GM23338 (cell line): ENCODE results near the gene CDKN2D. TPM values are rescaled to one million over a fixed set of nuclear protein-coding genes. Genes with fewer than 3 reads are reported as not detected.

ENCODE experiments used
- ATAC-seq: fragments of 200-7000 bp; cut with Tn5 transposase; 3 replicates; pipeline ENCODE4 v1.9.1; 2020
- DNase-seq: peaks from one replicate; pipeline ENCODE4 v3.0.0-alpha.2; 2015; ENCODE audit warnings: low spot score
- H2AFZ ChIP-seq: fragments of 200-600 bp; sonication (generic); 2 replicates; pipeline ENCODE4 v1.8.0; 2016; ENCODE audit warnings: antibody characterized with exemption, mild to moderate bottlenecking, moderate library complexity
- H3F3A ChIP-seq: fragments of 200-600 bp; sonication (generic); replicated peaks from 2 replicates; pipeline ENCODE4 v1.8.0; 2017; ENCODE audit warnings: antibody characterized with exemption, mixed run types, low read depth
- H3K27ac ChIP-seq: fragments of 200-600 bp; sonication (generic); 2 replicates; pipeline ENCODE4 v1.6.1; 2016; ENCODE audit warnings: low read depth
- H3K27me3 ChIP-seq: fragments of 200-600 bp; sonication (generic); 2 replicates; pipeline ENCODE4 v1.8.0; 2016; ENCODE audit warnings: mild to moderate bottlenecking, mixed run types, moderate library complexity; ENCODE audit not compliant: insufficient read depth
- H3K36me3 ChIP-seq: fragments of 200-600 bp; sonication (generic); 2 replicates; pipeline ENCODE4 v1.8.0; 2016; ENCODE audit warnings: mild to moderate bottlenecking; ENCODE audit not compliant: insufficient read depth
- H3K4me1 ChIP-seq: fragments of 200-600 bp; sonication (generic); 2 replicates; pipeline ENCODE4 v1.8.0; 2016; ENCODE audit warnings: mild to moderate bottlenecking, moderate library complexity; ENCODE audit not compliant: insufficient read depth
- H3K4me2 ChIP-seq: fragments of 200-600 bp; sonication (generic); 2 replicates; pipeline ENCODE4 v1.7.1; 2017; ENCODE audit warnings: mixed run types
- H3K4me3 ChIP-seq: fragments of 200-600 bp; sonication (generic); 2 replicates; pipeline ENCODE4 v1.6.1; 2016; ENCODE audit warnings: mixed run types
- H3K79me2 ChIP-seq: fragments of 200-600 bp; sonication (generic); replicated peaks from 2 replicates; pipeline ENCODE4 v1.8.0; 2017; ENCODE audit warnings: mild to moderate bottlenecking; ENCODE audit not compliant: insufficient read depth
- H3K9me2 ChIP-seq: fragments of 200-600 bp; sonication (generic); 2 replicates; pipeline ENCODE4 v1.8.0; 2017; ENCODE audit not compliant: insufficient read depth
- H4K20me1 ChIP-seq: fragments of 200-600 bp; sonication (generic); replicated peaks from 2 replicates; pipeline ENCODE4 v1.8.0; 2017; ENCODE audit warnings: mild to moderate bottlenecking; ENCODE audit not compliant: insufficient read depth
- H3K27ac Mint-ChIP-seq: 2 replicates; pipeline ENCODE4 v1.8.0; 2020; ENCODE audit warnings: inconsistent platforms, mild to moderate bottlenecking, moderate library complexity, mixed read lengths
- H3K27me3 Mint-ChIP-seq: 3 replicates; pipeline ENCODE4 v1.8.0; 2022; ENCODE audit warnings: low read depth, mild to moderate bottlenecking, moderate library complexity, mixed read lengths, inconsistent platforms; ENCODE audit not compliant: insufficient read depth, poor library complexity
- H3K36me3 Mint-ChIP-seq: 3 replicates; pipeline ENCODE4 v1.8.0; 2021; ENCODE audit warnings: low read depth, mild to moderate bottlenecking, inconsistent platforms, moderate library complexity, mixed read lengths
- H3K4me1 Mint-ChIP-seq: 3 replicates; pipeline ENCODE4 v1.8.0; 2020; ENCODE audit warnings: mild to moderate bottlenecking, inconsistent platforms, mixed read lengths
- H3K4me3 Mint-ChIP-seq: 3 replicates; pipeline ENCODE4 v1.8.0; 2021; ENCODE audit warnings: moderate library complexity, mild to moderate bottlenecking, inconsistent platforms, mixed read lengths
- H3K9me3 Mint-ChIP-seq: 3 replicates; pipeline ENCODE4 v1.8.0; 2020; ENCODE audit warnings: moderate library complexity, mild to moderate bottlenecking, inconsistent platforms, mixed read lengths
- CREB1 ChIP-seq: fragments of 250-450 bp; sonication (Bioruptor Pico); IDR thresholded peaks from 2 replicates; pipeline ENCODE4 v1.5.0; 2020; ENCODE audit warnings: low read depth, mild to moderate bottlenecking, moderate library complexity
- CTCF ChIP-seq, 2 experiments: fragments of 200-600 bp in 1 of 2; sonication (generic) in 1 of 2; conservative IDR thresholded peaks; 2 replicates each; pipeline versions ENCODE4 v1.5.1 to v1.6.1; 2016 to 2017; ENCODE audit warnings: antibody characterized with exemption in 2 of 2, low read depth in 2 of 2, mild to moderate bottlenecking in 2 of 2, moderate library complexity in 1 of 2
- ETS1 ChIP-seq: IDR thresholded peaks from 2 replicates; pipeline ENCODE4 v1.6.1; 2016; ENCODE audit warnings: antibody characterized with exemption
- EZH2 ChIP-seq: fragments of 200-600 bp; sonication (generic); IDR thresholded peaks from one replicate; pipeline ENCODE4 v1.8.0; 2017; ENCODE audit warnings: antibody characterized with exemption, mild to moderate bottlenecking, low read depth; ENCODE audit not compliant: unreplicated experiment
- EZH2phosphoT487 ChIP-seq: fragments of 200-600 bp; sonication (generic); IDR thresholded peaks from one replicate; pipeline ENCODE4 v1.8.1; 2018; ENCODE audit warnings: antibody characterized with exemption; ENCODE audit not compliant: unreplicated experiment
- JUNB ChIP-seq: IDR thresholded peaks from one replicate; pipeline ENCODE4 v1.6.1; 2016; ENCODE audit warnings: antibody characterized with exemption; ENCODE audit not compliant: unreplicated experiment
- NANOG ChIP-seq: IDR thresholded peaks from 2 replicates; pipeline ENCODE4 v1.6.1; 2016; ENCODE audit warnings: antibody characterized with exemption, borderline replicate concordance
- POLR2AphosphoS5 ChIP-seq: IDR thresholded peaks from 2 replicates; pipeline ENCODE4 v1.6.1; 2016; ENCODE audit warnings: antibody characterized with exemption, low read depth
- REST ChIP-seq: IDR thresholded peaks from one replicate; pipeline ENCODE4 v1.6.1; 2018; ENCODE audit warnings: antibody characterized with exemption; ENCODE audit not compliant: unreplicated experiment
- STAT1 ChIP-seq: IDR thresholded peaks from one replicate; pipeline ENCODE4 v1.6.1; 2016; ENCODE audit warnings: antibody characterized with exemption; ENCODE audit not compliant: unreplicated experiment
- ZNF114 ChIP-seq: fragments of 250-450 bp; sonication (Bioruptor Pico); IDR thresholded peaks from 2 replicates; pipeline ENCODE4 v1.5.0; 2020; ENCODE audit warnings: mild to moderate bottlenecking, moderate library complexity
- ZNF331 ChIP-seq: fragments of 250-450 bp; sonication (Bioruptor Pico); IDR thresholded peaks from 2 replicates; pipeline ENCODE4 v1.5.0; 2020; ENCODE audit warnings: low read depth, mild to moderate bottlenecking, moderate library complexity
- ZNF462 ChIP-seq: fragments of 250-450 bp; sonication (Bioruptor Pico); IDR thresholded peaks from 2 replicates; pipeline ENCODE4 v1.5.0; 2020; ENCODE audit warnings: mild to moderate bottlenecking, moderate library complexity
- polyA plus RNA-seq: library from polyadenylated mRNA; unstranded; fragments of >200 nt; fragmentation: Nextera tagmentation; extraction: Ambion mirVana; gene quantifications from 2 replicates; pipeline ENCODE4 v1.2.1, GENCODE V29; 2016
- total RNA-seq: library from RNA; depleted of rRNA; stranded (reverse); fragments of >200 nt; shearing (Covaris generic); gene quantifications from 2 replicates; pipeline ENCODE4 v1.2.3, GENCODE V29; 2014

Gene CDKN2D
- total and polyA plus RNA-seq, 2 experiments from 2014 or later, result 1.4 to 4.0 TPM

DNA sequence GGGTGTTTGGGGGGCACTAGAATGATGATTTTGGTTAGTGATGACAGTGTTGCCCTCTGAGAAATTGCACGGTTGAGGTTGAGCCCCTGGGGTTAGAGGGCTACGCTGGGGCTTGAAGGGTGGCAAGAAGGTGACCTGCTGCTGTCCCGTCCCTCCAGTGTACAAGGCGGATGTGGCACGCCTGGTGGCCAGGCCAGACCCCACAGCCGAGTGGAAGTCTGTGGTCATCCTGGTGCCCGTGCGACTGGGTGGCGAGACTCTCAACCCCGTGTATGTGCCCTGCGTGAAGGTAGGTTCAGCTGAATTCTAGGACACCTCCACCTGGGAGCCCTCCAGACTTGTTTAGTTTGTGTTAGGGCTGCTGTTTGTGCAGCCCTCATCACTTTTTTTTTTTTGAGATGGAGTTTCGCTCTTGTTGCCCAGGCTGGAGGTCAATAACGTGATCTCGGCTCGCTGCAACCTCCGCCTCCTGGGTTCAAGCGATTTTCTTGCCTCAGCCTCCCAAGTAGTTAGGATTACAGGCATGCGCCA, 20.0 kb downstream of the CDKN2D start:
- H2AFZ ChIP-seq, result no peak overlapping the region
- Mint-ChIP-seq H3K4me1 (no peaks in the 10 kb centered on the region), H3K4me3 (no peak overlapping the region), H3K36me3 (peaks cover 63% of the 10 kb centered on the region), H3K27me3 (peaks cover 15% of the 10 kb centered on the region), H3K9me3 (no peaks in the 10 kb centered on the region), H3K27ac (no peak overlapping the region)
- H3K27me3 ChIP-seq, result no peaks in the 10 kb centered on the region
- peaks cover 17% of the 10 kb centered on the region for H3K79me2 ChIP-seq
- H3K4me1 ChIP-seq, result no peaks in the 10 kb centered on the region; the same call in 1 of the 2 replicates
- no peak overlapping the region for H3K4me2 ChIP-seq
- peaks cover 11% of the 10 kb centered on the region for H4K20me1 ChIP-seq
- no peak for ATAC-seq
- H3K4me3 ChIP-seq, result no peak overlapping the region
- no peak for TF ChIP-seq ZNF462 (CRISPR knock-in tag)
- no peak for TF ChIP-seq NANOG
- no peak for TF ChIP-seq STAT1
- TF ChIP-seq REST, result no peak
- no peak for TF ChIP-seq CTCF (conservative IDR thresholded peaks at IDR 0.05; ENCODE audit: low read depth in 2 of 2)
- no peak for TF ChIP-seq ZNF114 (CRISPR knock-in tag)
- TF ChIP-seq CREB1, result no peak
- TF ChIP-seq POLR2AphosphoS5, result no peak
- TF ChIP-seq ZNF331 (CRISPR knock-in tag), result no peak
- TF ChIP-seq ETS1, result no peak
- TF ChIP-seq JUNB, result no peak
- no peak for TF ChIP-seq EZH2
- TF ChIP-seq EZH2phosphoT487, result no peak
- H3F3A ChIP-seq, result peaks cover 23% of the 10 kb centered on the region
- no peak overlapping the region for H3K27ac ChIP-seq
- no peak for DNase-seq
- peaks cover 16% of the 10 kb centered on the region; the same call in 1 of the 2 replicates for H3K36me3 ChIP-seq
- no peaks in the 10 kb centered on the region for H3K9me2 ChIP-seq
